ENCODE data around the gene MFSD12.
A peak's percentile ranks its signal among the peaks of the same experiment; 100 is the strongest.

MFSD12 gene

GRCh38 chr19:3496392-3497273 lies 60.8 kb downstream of the MFSD12 start:
- Mint-ChIP-seq H3K27me3 (peaks cover 1% of the 10 kb centered on the region), H3K4me1 (peaks cover 31% of the 10 kb centered on the region), H3K36me3 (ENCODE audit: low read depth) (peaks cover 27% of the 10 kb centered on the region), H3K27ac (no peak overlapping the region), H3K9me3 (no peaks in the 10 kb centered on the region), H3K4me3 (no peak overlapping the region)
- DNase-seq: no peak
- ATAC-seq: no peak

- Mint-ChIP-seq H3K4me1 (peaks cover 19% of the 10 kb centered on the region), H3K4me3 (no peak overlapping the region), H3K36me3 (ENCODE audit: low read depth) (peaks cover 22% of the 10 kb centered on the region), H3K27me3 (no peaks in the 10 kb centered on the region), H3K27ac (peak overlapping the region; percentile 22), H3K9me3 (no peaks in the 10 kb centered on the region)
- ATAC-seq (peak; percentile 69), DNase-seq (peak; percentile 62)
These were observed 62.8 kb downstream of the MFSD12 start for GRCh38 chr19:3494559-3494958.

Measured in activated naive CD8-positive, alpha-beta T cell treated with anti-CD3 and anti-CD28 coated beads, Interleukin-2, amount 50 U/mL, for 24 hours (primary cell).